Fibroblast of the conjunctiva (primary cell): ENCODE measurements around the gene RAB7B.
A peak's percentile ranks its signal among the peaks of the same experiment; 100 is the strongest.

Source experiments
- DNase-seq: peaks from one replicate; pipeline ENCODE4 v3.0.0-alpha.2; 2010; ENCODE audit warnings: low read depth

The RAB7B gene

GRCh38 chr1:206022766-206023165 is 19.6 kb upstream of the RAB7B start:
- no peak for DNase-seq

DNA sequence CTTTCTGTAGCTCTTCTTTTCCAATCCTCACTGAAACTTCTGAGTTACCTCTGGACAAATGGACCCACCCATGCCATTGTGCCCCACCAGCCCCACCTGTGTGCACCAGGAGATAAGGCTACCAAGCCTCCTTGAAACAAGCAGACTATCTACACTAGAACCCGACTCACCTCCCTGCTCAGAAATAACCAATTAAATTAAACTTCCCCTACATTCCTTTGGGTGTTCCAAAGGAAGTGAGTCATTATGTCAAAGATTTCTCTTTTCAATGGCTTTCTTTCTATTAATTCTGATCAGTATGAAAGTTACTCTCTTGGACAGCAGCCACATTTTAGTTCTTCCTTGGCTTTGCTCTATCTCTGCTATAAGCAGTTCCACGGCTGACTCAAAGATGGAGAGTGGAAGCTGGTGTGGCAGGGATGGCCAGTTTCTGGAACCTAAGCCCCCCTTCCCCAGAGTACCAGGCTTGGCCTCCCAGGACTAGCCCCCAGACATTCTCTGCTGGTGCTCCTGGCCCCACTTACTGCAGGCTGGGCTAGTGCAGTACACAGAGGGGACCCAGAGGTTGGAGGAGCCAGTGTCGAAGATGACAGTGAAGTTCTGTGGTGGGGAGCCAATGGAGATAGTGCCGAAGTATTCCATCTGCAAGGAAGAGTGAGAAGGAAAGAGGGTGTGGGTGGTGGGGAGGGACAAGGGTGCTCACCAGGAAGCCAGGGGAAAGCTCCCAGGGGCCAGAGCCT is 18.6 kb upstream of the RAB7B start:
- DNase-seq: no peak

DNA sequence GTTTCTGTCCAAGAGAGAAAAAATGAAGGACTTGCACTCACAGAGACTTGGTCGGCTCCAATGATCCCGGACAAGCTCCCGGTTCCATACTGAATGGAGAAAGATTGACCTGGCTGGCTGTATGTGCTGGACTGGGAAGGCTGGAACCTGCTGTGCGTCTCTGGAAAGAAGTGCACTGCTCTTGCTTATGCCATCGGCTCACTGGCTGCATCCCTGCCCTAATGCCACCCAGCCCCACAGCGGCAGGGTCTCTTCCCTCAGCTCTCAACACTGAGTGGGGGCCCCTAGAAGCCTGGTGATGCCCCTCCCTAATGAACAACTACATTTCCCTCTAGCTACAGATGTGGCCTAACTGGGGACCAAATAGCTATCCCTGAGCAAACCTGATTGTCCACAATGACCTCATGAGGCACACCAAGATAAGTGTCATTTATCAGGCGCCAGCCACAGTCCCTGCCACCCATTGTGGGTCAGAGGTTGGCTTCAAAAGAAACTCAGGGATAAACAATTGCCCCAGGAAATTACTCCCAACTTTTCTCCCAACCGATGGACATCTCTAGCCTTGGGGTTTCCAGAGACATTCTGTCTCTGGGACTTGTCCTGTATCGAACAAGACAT is 17.9 kb upstream of the RAB7B start:
- no peak for DNase-seq

DNA sequence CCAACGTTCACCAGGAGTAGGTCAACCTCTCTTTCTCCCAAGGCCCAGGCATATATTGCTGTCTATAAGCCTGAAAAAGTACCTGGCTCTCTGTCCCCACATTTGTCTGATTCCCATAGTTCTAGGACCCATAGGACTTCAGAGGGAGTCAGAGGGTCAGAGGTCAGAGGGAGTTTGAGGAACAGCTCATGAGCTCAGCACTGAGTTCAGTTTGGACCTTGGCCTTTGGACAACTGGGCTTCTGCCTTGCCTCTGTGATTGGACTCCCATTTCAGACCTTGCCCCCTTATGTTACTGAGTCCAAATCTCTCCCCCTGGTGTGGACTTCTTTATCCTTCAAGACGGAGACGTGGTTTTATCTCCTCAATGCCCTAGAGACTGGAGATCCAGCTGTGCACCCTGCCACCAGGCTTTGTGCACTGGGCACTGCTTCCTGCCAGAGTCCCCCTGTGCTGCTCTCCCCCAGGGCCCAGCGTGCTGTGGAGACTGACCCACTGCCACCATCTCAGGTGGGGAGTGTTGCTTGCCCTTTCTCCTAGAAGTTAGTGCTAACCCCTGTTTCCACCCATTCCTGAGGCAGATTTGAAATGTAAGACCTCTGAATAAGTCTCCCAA is 17.3 kb upstream of the RAB7B start:
- DNase-seq: no peak

GRCh38 chr1:206015071-206015470 is 11.9 kb upstream of the RAB7B start:
- no peak for DNase-seq

DNA sequence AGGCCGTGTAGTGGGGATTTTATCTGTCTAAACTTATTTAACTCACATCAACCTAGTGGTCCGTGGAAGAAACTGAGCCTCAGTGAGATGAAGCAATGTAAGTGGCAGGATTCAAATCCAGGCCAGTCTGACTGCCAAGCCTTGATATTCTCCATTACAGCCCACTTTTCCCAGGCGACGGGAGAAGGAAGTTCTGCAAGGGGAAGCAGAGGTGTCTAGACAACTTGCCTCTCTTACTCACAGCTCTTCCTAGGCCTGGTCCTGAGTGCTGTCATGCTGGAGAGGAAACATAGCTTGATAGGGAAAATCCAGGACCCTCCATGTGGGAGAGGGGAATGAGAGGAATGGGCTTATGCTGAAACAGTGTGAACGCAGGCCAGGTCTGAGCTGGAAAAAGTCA is 11.4 kb upstream of the RAB7B start:
- no peak for DNase-seq

- DNase-seq: no peak
These were observed 10.0 kb upstream of the RAB7B start for GRCh38 chr1:206013026-206013795.

DNA sequence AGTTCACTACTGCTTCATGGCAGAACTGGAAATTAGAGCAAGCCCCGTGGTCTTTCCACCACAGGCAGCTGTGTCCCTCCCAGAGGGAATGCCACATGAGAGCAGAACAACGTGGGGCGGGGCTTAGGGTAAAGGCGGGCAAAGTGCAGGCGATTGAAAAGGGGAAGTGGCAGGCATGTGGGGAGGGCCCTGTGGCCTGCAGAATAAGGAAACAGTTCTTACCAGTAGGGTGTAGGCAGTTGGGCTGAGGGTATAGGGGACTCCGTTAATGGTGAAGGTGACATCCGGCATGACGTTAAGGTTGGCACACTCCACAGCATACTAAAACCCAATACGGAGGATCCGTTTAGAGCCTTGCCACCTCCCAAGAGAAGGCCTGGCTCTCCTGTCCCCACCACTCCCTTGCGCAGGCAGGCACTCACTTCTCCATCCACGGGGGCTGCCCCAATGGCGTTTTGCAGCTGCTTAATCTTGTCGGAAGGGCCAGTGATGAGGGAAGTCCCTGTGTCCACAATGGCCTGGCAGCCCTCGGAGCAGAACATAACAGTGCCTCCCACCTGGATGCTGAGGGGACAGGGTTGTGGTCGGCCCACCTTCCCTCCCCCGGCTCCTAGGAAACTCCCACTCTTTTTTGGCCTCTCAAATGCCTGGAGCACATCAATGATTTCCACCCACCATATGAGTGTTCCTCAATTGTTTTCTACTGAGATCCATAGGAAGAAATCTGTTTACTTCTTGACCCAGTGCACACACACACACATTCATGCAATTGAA is 9.1 kb upstream of the RAB7B start:
- DNase-seq: no peak

DNA sequence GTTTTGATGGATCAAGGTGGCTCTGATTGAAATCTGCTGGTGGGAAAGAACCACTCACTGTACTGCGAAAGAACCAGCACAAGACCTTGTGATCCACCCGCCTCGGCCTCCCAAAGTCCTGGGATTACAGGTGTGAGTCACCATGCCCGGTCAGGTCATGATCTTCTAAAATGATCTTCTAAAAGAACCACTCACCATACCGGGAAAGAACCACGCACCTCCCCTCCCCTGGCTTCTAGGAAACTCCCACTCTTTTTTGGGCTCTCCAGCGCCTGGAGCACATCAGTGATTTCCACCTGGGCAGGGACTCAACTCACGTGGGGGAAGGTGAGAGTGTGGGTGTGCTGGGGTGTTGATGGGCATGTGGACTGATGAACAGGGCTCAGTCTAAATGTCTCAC is 7.9 kb upstream of the RAB7B start:
- DNase-seq: no peak

DNA sequence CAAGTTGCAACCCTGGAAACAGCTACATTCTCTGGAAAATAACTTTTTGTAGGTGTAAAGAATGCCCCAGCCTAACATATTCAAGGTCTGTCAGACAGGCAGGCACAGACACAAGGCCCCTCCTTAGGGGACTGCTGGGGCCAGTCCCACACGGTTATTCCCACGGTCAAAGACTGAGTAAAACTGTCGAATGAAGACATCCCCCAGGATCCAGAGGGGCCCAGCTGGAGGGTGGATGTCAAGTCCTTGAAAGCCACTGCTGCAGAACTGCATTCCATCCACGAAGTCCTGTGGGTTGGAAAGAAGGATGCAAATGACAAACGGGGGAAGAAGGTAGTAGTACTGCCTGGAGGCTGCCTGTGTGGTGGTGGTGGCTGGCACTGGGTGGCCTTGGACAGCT is 6.9 kb upstream of the RAB7B start:
- no peak for DNase-seq

DNA sequence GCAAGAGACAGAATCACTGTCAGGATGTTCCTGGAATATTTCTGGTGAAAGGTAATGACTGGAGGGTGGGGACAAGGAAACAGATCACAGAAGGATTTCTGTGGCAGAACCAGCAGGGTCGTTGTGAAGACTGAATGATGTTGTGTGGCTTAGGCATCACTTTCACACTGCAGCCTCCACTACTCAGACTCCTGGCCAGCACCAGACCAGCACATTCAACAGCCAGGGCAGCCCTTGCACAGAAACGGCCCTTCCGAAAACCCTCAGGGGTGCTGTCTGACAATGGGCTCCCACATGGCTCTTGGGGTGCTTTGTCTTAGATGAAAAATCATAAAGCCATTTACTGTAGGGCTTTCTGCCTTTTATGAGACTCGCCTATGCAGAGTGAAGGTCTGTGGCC is 3.8 kb upstream of the RAB7B start:
- DNase-seq: no peak

DNA sequence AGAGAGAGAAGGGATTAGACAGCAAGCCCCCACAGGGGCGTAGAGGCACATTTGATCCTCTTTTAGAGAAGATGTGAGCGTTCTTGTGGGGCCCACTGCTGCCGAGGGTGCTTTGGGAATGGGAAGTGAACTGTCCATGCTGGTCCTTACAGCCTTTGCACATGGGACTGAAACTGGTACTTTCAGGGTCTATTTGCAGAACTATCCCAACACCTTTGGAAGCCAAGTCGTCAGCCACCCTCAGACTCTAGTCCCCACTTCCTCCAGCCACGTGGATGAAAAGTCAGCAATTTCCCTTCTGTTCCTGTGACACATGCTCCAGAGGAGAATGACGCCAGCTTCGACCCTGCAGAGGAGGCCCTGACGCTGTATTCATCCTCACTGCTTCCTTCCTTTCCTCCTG is 2.6 kb upstream of the RAB7B start:
- no peak for DNase-seq

DNA sequence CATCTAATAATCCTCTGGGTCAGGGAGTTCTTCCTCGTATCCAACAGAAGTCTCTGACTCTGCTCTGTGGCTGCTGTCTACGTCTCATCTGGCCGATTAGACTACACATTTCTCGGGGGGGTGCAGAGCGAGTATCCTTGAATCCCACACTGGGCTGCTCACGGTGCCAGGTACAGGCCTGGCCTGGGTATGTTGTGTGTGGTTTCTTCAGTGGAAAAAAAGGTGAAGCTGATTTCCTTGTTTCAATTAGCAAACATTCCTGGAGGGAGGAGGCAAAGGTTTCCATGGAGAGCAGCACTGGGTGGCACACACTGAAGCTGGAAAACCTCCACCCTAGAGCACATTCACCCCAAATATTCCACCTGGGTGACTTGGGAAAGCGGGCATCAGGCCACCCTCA is 2.0 kb upstream of the RAB7B start:
- no peak for DNase-seq

DNA sequence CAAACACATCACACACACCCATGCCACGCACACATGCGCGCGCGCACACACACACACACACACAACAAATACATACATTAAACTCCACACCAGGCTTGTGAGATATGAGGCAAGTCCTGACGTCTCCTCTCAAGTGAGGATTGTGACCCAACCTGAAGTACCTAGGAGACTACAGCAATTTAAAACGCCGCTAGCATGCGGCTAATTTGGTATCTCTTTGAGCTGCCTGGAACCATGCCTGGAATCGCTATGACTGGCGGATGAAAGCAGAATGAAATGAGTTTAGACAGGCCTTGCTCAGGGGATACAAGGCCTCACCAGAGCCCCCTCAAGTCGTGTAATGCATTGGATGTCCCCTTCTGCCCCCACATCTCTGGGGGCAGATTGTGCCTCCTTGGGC is 1.6 kb upstream of the RAB7B start:
- DNase-seq: no peak

DNA sequence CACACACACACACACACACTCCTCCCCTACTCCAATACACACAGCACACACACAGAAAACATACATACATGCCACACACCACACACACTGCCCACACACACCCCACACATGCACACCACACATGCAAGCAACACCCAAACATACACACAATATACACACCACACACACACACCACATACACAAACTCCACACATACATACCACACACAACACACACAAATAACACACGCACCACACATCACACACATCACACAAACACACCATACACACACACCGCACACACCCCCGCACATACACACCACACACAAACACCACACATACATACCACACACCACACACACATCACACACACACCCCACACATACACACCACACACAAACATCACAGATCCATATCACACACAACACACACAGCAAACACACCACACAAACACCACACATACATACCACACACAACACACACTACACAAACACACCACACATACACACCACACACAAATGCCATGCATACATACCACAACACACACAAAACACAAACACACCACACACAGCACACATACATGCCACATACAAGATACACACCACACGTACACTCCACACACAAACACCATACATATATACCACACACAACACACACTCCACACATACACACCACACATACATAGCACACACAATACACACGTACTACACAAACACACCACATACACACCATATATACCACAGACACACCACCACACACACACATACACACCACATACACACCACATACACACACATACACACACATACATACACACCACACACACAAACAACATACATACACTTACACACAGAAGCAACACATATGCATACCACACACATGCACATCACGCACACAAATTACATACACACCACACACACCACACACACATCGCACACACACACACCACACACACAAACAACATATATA is 932 bp upstream of the RAB7B start:
- no peak for DNase-seq

- DNase-seq: no peak
These were observed 1.0 kb downstream of the RAB7B start for GRCh38 chr1:206002160-206002559.

GRCh38 chr1:206001476-206001888 is 1.7 kb downstream of the RAB7B start:
- peak; percentile 62 for DNase-seq

DNA sequence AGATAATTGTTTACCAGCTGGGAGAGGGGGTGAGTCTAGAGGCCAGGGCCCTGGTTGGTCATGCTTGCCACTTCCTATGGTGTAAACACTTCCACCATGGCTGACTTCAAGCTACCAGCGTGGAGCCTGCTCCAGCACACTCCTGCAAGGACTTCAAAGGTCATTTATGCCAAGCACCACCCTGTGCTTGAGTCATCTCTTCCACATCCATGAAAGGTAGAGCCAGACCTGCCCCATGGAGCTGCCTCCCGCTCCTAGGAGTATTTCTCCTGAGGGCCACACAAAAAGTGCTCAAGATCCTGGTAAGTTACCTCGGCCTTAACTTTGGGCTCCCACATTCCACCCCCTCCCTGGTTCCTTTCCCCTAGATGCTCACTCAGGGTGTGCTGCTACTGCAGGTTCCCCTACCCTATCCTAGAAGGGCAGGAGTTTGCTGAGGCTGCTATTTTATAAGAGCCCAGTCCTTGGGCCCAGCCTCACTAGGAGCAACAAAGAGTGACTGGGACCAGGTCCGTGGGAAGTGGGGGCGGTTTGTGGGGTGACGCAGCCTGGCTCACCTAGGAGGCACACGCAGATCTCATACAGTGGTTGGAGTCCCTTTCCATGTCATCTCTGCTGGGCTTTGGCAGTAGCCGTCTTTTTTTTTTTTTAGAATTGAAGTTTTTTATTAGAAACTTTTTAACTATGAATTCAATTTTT is 2.4 kb downstream of the RAB7B start:
- no peak for DNase-seq

DNA sequence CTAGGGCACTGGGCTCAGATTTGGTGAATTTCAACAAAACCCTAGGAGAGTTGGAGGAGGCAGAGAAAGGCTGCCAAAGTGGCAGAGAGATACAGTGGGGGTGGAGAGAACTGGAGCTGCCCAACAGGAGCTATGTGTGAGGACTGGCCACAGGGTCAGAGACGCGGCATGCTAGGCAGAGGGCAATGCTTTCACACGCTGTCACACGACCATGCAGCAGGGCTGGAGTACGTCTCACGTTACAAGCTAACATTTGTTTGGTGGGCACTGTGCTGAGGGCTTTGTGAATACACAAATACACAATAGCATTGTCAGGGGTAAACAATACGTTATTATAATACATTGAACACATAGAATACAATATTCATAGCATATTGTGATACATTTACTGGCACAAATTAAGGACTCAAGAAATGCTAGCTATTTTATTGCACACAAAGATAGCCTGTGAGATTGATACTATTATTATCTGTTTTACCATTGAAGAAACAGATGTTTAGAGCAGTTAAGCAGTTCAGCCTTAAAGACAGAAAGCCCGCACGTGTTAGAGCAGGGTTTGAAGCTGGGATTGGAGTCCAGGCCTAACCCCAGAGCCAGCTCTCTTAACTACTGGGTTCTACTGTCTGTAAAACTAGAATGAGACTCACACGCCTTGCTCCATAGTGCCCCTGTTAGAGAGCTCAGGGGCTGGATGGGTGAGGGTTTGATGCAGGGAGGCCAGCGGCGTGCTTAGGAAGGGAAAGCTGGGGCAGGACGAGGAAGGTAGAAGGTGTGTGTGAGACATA is 4.5 kb downstream of the RAB7B start:
- no peak for DNase-seq
